Cardiac fibroblast (primary cell): Measurements from ENCODE around the gene ADAMTS10.
"Not testable (repeated sequence)": the region's sequence is repeated elsewhere in the genome, so short reads cannot be mapped to it uniquely, and the experiment has no call there.

ENCODE experiments used
- DNase-seq, 2 donors: peaks; one replicate each; pipeline versions ENCODE4 v3.0.0 to v3.0.0-alpha.2; 2010; ENCODE audit warnings: low read depth in 2 of 2
- H3K4me3 ChIP-seq, 2 donors: replicated peaks in 1 of 2; 1 replicate in 1 of 2; 2 replicates in 1 of 2; pipeline ENCODE4 v1.5.1; 2011; ENCODE audit warnings: low read depth in 2 of 2, low read length in 2 of 2, mild to moderate bottlenecking in 2 of 2, moderate library complexity in 1 of 2
- TF ChIP-seq, protein P1 (sequence below): IDR thresholded peaks from one replicate; pipeline ENCODE4 v1.5.1; 2011; ENCODE audit warnings: low read depth, mild to moderate bottlenecking, low read length, inconsistent platforms

Gene ADAMTS10

DNA sequence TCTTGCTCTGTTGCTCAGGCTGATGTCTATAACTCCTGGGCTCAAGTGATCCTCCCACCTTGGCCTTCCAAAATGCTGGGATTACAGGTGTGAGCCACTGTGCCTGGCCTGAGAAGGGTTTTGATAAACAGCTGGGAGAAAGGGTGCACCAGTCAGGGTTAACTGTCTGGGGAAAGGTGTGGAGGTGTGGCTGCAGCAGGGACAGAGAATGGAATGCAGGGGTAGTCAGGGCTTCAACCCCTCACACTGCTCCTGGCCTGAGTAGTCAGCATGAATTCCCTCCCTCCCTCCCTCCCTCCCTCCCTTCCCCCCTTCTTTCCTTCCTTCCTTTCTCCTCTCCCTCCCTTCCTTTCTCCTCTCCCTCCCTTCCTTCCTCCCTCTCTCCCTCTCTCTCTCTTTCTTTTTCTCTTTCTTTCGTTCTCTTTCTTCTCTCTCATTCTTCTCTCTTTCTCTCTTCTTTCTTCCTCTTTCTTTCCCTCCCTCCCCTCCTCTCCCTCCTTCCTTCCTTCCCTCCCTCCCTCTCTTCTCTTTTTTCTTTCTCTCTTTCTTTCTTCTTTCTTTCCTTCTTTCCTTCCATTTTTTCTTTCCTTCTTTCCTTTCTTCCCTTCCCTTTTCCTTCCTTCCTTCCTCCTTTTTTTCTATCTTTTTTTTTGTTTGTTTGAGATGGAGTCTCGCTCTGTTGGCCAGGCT, 49.3 kb downstream of the ADAMTS10 start:
- no peak for DNase-seq
- H3K4me3 ChIP-seq = no peak overlapping the region
- TF ChIP-seq, protein P1, sequence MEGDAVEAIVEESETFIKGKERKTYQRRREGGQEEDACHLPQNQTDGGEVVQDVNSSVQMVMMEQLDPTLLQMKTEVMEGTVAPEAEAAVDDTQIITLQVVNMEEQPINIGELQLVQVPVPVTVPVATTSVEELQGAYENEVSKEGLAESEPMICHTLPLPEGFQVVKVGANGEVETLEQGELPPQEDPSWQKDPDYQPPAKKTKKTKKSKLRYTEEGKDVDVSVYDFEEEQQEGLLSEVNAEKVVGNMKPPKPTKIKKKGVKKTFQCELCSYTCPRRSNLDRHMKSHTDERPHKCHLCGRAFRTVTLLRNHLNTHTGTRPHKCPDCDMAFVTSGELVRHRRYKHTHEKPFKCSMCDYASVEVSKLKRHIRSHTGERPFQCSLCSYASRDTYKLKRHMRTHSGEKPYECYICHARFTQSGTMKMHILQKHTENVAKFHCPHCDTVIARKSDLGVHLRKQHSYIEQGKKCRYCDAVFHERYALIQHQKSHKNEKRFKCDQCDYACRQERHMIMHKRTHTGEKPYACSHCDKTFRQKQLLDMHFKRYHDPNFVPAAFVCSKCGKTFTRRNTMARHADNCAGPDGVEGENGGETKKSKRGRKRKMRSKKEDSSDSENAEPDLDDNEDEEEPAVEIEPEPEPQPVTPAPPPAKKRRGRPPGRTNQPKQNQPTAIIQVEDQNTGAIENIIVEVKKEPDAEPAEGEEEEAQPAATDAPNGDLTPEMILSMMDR = no peak

DNA sequence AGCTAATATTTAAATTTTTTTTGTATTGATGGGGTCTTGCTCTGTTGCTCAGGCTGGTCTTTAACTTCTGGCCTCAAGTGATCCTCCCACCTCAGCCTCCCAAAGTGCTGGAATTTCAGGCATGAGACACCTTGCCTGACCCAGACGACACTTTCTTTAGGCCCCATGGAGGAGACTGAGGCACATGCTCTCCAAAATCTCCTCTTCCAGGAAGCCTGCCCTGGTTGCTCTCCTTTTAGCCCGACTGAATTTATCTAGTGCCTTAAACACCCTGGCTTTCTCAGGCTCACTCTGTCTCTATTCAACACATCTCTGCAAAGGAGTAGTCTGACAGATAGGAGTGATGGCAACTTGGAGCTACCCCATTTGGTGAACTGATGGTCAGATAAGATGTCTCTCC, 52.2 kb downstream of the ADAMTS10 start:
- DNase-seq = no peak
- H3K4me3 ChIP-seq = no peak overlapping the region

DNA sequence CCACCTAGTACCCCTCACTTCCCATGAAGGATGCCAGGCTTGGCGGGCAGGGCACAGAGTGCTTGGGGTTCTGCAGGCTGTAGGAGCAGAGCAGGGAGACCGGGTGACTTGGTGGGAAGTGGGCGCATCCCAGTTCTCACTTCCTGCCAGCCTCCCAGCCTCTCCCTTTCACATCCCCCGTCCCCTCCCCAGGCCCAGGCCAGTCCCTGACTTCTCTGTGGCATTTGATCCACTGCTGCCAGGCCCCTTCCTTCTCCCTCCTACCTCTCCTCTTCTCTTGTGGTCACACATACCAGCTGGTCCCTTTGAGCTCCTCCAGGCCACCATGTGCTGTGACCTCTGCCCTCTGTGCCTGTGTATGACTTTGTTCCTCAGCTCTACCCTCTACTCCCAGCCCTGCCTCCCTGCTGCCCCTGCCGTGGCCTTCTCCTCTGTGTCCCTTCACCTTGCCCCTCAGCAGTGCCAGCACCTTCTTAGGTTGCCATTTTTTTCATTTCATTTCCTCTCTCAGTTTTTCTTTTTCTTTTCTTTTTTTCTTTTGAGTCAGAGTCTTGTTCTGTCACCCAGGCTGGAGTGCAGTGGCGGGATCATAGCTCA, 52.8 kb downstream of the ADAMTS10 start:
- DNase-seq = no peak
- TF ChIP-seq, protein P1 = no peak
- no peak overlapping the region for H3K4me3 ChIP-seq

More for the DNA sequence above, 52.2 kb downstream of the ADAMTS10 start:
- TF ChIP-seq, protein P1 = no peak

DNA sequence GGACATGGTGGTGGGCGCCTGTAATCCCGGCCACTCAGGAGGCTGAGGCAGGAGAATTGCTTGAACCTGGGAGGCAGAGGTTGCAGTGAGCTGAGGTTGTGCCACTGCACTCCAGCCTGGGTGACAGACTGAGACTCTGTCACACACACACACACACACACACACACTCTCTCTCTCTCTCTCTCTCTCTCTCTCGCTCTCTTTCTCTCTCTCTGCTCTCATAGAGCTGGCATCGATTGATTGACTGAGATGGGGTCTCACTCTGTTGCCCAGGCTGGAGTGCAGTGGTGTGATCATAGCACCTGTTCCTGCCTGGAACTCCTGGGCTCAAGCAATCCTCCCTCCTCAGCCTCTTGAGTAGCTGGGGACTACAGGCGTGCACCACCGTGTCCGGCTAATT, 56.8 kb downstream of the ADAMTS10 start:
- not testable (repeated sequence) for H3K4me3 ChIP-seq, DNase-seq

DNA sequence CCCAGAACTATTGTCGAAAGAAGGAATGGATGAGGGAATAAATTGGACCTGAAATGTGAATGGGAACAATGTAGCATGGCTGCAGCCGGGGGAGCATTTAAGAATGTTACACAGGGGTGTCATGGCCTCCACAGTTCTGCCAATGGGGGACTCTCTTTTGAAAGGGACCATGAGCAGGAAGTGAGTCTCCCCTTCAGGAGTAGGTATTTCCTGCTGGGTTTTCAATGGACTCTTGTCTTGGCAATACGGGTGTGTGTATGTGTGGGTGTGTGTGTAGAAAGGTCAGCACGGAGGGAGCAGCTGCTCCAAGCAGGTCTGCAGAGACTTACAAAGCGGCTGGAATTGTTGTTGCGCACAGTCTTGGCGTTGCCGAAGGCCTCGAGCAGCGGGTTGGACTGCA, 57.7 kb downstream of the ADAMTS10 start:
- no peak overlapping the region for H3K4me3 ChIP-seq
- TF ChIP-seq, protein P1 = no peak
- DNase-seq = peak; percentile 43 to 53

DNA sequence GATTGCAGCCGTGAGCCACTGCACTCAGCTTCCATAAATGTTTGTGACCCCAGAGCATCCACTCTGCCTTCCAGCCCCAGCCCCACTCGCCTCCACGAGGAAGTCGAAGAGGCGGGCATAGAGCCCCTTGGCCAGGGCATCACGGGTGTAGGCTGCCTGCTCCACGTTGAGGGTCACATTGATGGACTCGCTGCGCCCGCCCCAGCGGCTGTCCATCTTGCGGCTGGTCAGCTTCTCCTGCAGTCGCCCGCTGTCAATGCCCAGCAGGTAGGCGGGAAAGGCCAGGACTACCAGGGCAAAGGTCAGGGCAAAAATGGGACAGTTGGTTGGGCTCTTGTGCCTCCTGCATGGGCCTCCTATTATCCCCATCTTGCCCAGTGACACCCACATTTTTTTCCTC, 60.4 kb downstream of the ADAMTS10 start:
- H3K4me3 ChIP-seq = no peak overlapping the region
- DNase-seq = no peak
- TF ChIP-seq, protein P1 = no peak

DNA sequence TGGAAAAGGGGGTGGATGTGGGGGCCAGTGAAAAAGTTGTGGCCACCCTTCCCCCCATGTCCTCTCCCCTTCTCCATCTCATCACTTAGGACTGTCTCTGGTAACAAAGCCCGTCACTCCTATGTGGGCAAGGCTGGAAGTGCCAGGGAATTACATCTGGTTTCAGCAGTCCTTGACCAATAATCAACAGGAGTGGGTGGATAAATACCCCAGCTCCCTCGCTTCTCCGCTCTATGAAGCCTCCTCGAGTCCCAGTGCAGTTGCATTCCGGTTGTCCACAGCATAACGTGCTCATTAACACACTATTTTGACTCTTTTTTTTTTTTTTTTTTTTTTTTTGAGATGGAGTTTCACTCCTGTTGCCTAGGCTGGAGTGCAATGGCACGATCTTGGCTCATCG, 64.8 kb downstream of the ADAMTS10 start:
- TF ChIP-seq, protein P1 = no peak
- H3K4me3 ChIP-seq = no peak overlapping the region
- no peak for DNase-seq
